NK-92 (cell line): ENCODE results near the gene CTSS.
"Not testable (repeated sequence)": the region's sequence is repeated elsewhere in the genome, so short reads cannot be mapped to it uniquely, and the experiment has no call there.

Source experiments
- DNase-seq: peaks from one replicate; lab custom pipeline; 2025; ENCODE audit not compliant: unreplicated experiment; lab: John Stamatoyannopoulos, UW

The CTSS gene

DNA sequence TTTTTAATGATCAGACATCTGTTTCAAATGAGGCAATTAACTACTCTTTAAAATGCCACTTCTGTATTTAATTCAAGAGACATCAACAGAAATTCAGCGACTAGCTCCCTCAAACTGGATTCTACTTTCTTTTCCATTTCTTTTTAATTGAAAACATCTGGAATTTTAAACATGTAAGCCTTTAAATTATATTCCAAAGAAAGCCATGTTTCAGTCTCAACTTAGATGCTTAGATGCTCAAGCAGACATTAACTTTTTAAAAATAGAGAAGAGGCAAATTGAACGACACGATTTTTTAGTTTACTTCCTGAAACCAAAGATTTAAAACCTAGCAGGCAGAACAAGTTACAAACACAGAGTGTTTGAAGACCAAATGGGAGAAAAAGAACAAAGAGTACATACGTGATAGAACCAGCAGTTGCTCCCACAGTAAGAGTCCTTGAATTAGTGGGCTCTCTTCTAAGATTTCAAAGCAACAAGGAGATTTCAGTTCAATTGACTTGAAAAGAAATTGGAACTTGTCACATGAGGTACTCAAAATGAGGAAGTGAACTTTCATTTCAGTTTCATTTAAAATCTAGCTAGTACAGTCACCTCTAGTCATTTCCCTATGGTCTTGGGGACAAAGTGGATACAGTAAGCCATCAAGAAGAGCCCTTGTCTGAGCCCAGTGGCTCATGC lies at the start of gene CTSS:
Gene CTSS, minus strand, starts transcription at position 483 of the 681 bp plus-strand sequence. CDS start 1,015 bp downstream, outside the sequence.
- no peak for DNase-seq

DNA sequence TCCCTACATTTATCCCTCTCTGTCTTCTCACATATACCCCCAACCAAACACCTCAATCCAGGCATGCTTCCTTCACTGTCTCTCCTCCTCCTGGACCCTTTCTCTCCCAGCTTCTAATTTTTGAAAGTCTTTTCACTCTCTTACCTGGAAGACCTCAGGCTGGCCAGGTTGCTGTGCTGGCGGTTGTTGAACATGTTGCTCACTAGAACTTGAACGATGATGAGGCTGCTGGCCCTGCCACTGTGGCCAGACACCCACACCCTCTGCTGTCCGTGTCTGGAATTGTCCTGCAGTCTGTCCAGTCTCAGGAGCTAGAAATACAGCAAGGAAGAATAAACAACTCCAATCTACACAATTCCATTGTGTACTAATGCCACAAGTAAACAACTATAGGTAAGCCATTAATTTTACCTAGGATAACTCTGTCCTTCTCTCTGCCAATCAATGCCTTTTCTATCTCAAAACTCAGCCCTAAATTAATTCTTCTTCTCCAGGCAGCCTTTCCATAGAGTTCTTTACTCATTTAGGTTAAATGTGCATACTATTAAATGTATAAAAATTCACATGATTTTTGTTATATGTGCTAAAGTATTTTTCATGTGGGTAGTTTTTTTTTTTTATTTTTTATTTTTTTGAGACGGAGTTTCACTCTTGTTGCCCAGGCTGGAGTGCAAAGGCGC lies 47.6 kb upstream of the CTSS start:
- DNase-seq, result no peak

DNA sequence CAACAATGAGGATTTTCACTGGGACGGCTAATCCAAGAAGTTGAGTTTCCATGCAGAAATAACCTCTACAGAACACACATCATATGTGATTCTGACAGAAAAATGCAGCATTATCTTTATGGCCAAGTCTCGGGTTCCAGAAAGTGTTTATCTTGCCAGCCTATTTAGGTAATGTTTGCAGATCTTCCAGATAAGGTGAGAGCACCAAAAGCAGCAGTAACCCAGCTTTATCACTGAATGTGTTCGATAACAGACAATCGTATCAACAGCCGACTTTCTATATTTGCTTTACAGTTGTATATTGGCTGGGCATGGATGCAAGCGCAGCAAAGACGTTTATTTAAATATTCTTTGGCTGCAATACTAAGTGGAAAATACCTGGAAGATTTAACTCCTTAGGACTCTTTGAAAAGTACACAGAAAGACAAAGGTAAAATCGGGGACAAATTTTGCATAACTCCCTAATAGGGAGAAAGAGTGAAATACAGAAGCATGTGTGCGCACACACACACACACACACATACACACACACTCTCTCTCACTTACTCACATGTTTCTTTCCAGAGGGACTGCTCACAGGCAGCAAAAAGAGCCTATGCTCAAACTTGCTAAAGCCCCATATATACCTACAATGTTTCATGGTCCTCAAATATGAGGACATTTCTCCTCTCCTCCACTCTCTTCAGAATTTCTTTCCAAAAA lies 45.5 kb upstream of the CTSS start:
- DNase-seq, result no peak

DNA sequence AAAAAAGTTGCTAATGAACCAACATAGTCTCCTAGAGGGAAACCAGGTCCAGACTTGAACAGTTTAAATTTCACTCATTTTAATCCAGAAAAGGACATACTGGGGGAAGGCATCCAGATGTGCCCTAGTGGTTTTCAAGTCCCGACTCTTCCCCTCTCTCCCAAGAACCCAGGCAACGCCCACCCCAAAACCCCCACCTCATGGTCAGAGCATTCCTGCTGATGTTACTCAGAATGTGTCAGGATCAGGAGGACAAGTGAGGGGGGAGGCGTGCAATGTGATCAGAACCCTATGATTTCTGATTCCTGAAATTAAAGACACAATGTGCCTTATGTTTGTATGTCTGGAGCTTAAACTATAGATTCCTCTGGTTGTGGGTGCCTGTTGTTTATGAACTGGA lies 44.1 kb upstream of the CTSS start:
- DNase-seq, result no peak

DNA sequence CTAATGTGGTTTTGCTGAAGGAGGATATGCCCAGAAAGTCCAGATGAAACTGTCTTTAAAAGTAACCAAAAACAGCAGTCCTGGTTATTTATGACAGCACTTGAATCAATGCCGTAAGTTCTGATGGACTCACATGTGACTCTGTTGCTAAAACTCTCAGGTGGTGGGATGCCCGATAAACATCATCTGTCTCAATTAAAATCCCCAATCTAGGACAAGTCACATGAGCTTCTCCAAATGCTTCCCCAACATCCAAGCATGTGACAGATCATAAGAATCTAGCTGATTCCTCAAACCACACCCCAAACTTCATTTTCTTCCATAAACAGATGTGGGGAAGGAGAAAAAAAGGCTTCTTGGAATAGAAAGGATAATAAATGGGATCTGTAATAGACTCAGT lies 43.3 kb upstream of the CTSS start:
- no peak for DNase-seq

DNA sequence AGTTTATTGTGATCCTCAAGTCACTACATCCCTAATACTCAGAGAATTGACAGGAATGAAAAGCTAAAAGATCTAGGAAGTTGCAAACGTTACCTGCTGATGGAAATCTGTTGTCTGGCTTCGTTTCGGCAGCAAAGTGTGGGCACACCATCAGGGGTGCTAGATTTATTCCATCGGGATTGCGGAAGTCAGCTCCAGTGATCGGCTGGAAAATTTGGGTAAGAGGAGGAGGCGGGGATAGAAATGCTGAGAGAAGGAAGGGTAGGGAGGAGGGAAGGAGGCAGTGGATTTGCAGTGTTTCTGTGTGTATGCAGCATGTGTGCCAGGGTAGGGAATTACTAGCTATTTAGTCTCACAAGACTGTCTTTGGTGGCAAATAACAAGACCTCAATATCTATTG lies 42.5 kb upstream of the CTSS start, which contains the start of gene CTSK:
Gene CTSK, minus strand, starts transcription at position 140 of the 400 bp plus-strand sequence. CDS start 1,455 bp downstream, outside the sequence.
- no peak for DNase-seq

DNA sequence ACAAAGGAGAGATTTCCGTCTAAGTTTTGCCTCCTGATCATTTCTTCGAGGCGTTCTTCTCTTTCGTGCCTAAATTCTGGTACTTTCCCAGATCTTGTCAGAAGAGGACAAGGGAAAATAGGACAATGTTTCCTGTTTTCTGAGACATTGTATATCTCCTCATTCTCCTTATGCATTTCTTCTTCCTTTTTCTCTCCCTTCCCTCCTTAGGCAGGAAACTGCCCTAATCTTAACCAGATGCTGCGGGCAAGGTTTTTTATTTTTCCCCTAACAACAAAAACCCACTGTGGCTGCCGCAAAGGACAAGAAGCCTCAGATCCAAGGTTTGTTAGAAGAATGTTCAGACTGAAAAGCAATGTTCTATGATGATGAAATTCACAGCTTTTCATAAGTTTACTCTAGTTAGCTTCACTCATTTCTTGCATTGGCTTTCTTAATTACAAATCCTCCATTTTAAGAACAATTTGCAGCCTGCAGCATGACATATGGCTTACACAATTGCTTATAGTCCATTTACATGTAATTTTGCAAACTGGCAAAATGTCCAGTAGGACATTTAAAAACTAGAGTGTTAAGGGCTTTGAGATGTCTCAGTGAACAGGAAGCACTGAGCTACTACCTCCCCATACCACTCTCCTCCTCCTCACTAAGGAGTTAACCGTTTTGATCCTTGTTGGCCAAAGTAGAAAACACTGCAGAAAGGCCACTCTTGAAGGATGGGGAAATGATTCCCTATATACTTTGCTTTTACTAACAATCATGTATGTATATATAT lies 41.9 kb upstream of the CTSS start:
- DNase-seq, result no peak

DNA sequence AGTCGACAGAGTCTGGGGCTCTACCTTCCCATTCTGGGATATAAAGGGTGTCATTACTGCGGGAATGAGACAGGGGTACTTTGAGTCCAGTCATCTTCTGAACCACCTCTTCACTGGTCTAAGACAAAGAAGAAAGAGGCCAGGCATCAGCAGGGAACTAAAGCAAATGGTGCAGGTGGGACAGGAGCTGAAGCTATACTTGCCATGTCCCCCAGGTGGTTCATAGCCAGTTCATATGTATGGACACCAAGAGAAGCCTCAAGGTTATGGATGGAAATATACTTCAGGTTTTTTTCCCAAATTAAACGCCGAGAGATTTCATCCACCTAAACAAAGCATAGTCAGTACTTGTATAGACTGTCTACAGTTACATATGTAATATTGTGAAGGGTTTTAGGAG lies 40.3 kb upstream of the CTSS start:
- no peak for DNase-seq

DNA sequence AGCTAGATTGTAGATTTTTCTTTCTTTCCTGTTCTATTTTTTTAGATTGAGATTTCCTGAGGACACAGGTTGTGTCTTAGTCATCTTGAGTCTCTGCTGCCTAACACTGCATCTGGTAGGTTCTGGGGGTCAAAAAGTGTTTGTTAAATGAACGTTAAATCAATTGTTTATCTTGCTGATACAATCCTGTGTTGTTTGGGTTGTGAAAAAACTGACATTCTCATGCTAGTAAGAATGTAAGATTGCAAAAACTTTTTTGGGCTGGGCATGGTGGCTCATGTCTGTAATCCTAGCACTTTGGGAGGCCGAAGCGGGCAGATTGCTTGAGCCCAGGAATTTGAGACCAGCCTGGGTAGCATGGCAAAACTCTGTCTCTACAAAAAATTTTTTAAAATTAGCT lies 39.1 kb upstream of the CTSS start:
- no peak for DNase-seq

DNA sequence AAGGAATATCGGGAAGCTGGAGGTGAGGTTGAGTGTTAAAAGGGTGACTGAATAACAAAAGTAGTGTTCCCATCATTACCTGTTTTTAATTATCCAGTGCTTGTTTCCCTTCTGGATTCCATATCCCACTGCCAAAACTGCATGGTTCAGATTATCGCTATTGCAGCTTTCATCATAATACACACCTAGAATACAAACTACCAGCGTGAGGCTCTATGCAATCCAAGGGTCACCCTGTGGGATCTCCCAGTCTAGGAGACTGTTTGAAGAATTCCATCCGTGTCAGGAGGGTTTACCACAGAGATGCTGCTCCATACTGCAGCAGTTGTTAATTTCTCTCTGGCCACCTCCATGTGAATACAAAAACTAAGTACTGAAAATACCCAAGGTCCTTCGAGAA lies 33.5 kb upstream of the CTSS start:
- DNase-seq, result no peak

DNA sequence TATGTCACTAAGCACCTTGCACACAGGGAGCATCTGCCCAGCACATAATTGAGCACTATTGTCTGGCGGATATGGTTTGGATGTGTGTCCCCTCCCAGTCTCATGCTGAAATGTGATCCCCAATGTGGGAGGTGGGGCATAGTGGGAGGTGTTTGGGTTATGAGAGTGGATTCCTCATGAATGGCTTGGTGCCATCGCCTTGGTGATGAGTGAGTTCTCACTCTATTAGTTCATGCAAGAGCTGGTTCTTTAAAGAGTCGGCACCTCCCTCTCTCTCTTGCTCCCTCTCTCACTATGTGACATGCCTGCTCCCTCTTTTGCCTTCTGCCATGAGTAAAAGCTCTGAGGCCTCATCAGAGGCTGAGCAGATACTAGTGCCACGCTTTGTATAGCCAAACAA lies 32.9 kb upstream of the CTSS start:
- no peak for DNase-seq

DNA sequence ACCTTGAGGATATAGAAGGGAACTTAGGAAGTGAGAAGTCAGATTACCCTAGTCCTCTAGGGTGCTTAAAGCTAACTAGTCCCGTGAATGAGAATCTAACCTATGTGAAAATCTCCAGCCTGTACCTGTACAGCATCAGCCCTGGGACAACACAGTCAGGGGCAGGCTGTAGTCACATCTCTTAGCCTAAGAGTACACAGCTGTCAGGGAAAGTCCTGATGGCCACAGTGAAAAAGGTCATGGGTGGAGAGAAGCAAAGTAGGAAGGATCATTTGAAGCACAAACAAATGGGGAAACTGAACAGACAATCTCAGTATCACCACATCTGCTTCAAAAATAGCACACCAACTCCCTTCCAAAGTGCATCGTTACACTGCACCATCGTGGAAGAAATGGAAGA lies 30.8 kb upstream of the CTSS start:
- no peak for DNase-seq

DNA sequence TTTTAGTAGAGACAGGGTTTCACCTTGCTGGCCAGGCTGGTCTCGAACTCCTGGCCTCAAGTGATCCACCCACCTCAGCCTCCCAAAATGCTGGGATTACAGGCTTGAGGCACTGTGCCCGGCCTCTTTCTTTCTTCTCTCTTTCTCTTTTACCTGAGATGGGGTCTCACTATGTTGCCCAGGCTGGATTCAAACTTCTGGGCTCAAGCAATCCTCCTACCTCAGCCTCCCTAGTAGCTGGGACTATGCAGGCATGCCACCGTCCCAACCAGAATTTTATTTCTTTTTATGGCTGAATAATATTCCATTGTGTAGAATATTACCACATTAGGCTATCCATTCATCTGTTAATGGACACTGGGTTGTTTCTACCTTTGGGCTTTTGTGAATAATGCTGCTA lies 28.2 kb upstream of the CTSS start:
- not testable (repeated sequence) for DNase-seq

DNA sequence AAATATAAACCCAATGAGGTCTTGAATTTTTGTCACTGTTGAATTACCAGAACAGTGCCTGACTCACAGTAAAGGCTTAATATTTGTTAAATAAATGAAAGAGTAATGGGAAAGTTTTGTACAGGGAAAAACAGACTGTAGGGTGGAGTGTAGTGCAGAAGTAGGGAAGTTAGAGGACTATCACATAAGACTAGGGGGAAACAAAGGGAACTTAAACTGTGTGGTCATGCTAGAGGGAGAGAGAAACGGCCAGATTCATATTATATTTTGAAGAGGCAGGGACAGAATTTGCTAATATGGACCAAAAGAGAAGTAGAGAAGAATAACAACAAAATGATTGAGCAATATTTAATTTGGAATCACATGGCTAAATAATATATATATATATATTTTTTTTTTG lies 27.6 kb upstream of the CTSS start:
- DNase-seq, result no peak

DNA sequence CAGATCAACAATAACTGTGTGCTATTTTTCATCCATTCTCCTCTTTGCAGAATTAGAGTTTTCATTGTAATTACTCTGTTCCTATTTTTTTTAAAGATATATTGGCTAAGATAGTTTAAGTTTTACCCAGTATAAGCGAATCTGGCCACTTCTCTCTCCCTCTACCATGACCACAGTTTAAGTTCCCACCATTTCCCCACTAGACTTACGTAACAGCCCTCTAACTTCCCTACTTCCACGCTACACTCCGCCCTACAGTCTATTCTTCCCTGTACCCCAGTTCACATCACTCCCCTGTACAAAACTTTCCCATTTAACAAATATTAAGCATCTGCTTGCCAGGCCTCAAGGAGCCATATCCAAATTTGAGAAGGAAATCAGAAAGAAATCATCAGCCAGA lies 26.0 kb upstream of the CTSS start:
- no peak for DNase-seq

DNA sequence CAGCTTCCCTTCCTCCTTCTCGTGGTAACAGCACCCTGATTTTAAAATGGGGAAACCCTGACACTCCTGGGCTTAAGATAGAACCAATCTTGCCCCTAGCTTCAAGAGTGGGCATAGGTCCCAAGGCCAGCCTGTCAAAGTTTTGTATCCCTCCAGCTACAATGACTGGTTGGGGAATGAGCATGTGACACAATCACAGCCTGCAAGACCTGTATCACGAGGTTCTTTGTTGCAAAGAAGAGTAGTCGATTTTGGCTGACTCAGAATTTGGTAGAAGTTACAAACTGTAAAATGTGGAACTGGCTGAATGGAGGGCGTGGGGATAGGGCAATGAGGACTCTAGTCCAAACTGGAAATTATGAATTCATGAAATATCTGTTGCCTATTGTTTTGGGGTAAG lies 23.8 kb upstream of the CTSS start:
- no peak for DNase-seq

DNA sequence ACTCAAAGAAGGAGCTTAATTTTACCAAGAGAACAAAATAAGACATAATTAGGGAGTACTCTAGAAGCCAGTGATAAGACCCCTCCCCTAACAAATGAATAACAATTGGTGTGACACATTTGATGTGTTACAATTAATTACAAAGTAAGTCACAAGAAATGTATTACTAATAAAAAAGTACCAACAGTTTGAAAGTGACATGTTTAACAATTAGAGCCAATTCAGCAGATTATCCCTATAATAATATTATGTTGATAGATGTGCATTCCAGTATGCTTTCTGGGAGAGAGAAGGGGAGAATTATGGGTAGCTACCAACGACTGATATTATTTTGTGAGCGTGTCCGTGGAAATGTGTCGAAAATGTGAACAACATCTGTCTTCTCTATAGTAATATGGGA lies 23.4 kb upstream of the CTSS start:
- DNase-seq, result no peak

DNA sequence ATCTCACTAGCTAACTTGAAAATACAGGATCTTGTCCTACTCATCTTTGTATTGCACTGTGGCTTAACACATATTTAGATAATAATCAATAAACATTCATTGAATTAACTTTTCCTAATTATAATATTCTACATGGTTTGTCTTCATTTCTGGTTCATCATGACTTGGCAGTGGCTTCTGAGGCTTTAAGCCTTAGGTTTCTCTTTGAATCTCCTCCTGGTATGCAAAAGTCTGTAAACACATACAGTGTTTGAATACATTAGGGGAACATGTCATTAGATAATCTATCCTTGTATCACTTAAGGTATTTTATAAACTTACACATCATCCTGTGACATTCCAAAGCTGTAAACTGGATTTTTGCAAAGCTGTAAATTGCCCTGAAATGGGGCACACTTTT lies 21.9 kb upstream of the CTSS start:
- no peak for DNase-seq

DNA sequence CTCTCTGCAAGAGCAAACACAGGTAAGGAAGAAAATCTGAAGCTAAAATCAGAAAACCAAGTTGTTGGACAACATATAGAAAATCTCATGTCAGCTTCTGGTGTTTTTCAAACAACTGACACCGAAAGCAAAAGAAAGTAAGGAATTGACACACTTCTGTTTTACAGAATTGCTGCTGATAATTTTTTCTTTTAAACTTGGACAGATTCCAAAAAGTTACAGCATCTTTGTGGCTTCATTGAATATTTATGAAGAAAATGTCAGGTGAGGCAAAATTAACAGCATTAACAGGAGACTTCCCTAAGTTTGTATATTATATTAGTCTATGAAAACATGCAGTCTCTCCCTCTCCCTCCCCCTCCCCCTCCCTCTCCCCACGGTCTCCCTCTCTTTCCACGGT lies 14.9 kb upstream of the CTSS start:
- no peak for DNase-seq

DNA sequence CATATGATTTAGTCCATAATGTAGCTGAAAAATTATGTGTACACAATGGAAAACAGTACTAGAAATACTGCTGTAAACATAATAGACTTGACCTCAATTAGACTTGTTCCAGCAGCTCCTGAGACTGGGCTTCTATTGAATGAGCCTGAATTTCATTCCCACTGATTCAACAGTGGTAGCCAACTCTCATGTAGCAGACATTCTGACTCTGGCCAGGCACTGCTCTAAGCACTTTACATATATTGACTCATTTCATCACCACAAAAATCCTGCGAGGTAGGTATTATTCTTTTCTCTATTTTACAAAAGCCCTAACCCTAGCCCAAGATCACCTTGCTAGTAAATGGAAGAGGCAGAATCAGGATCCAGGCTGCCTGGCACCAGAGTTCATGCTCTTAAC lies 12.8 kb upstream of the CTSS start:
- DNase-seq, result no peak

DNA sequence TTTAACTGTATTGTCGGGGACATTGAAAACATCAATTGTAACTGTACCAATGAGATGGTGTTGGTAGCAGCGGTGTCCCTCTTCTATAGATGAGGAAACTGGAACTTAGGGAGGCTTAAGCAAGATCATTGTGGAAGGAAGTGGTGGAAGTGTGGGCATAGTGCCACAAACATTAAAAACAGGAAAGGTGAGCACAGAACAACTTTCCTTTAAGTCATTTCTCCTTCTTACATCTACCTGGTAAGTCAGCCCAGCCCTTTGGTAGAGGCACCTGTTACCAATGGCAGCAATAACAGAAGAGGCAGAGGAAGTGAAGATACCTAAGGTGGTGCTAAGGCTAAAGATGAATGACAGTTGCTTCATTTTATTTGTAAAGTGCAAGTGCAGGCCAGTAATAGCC lies 12.0 kb upstream of the CTSS start:
- no peak for DNase-seq
